Neural cell (in vitro differentiated cells): ENCODE measurements around the gene KDM4B. TPM values are rescaled to one million over a fixed set of nuclear protein-coding genes. Genes with fewer than 3 reads are reported as not detected.

ENCODE experiments used
- H2AFZ ChIP-seq: fragments of 200-600, 300-800 bp; sonication (generic), shearing (Covaris generic); 2 replicates; pipeline ENCODE4 v1.6.0; 2014; ENCODE audit warnings: low read depth, mild to moderate bottlenecking, antibody characterized with exemption, low read length, moderate library complexity
- H3F3A ChIP-seq: fragments of 200-600 bp; shearing (Covaris generic); 2 replicates; pipeline ENCODE4 v1.6.1; 2016; ENCODE audit warnings: mild to moderate bottlenecking, moderate library complexity, mixed read lengths, antibody characterized with exemption, low read length; ENCODE audit not compliant: insufficient read depth, poor library complexity, severe bottlenecking
- H3K27ac ChIP-seq: fragments of 200-600, 300-800 bp; sonication (generic), shearing (Covaris generic); 2 replicates; pipeline ENCODE4 v1.5.1; 2014; ENCODE audit warnings: mild to moderate bottlenecking, low read length, moderate library complexity
- H3K27me3 ChIP-seq: fragments of 300-800, 200-600 bp; sonication (generic), shearing (Covaris generic); 2 replicates; pipeline ENCODE4 v1.6.0; 2014; ENCODE audit warnings: mild to moderate bottlenecking, low read depth, low read length, moderate library complexity; ENCODE audit not compliant: insufficient read depth
- H3K36me3 ChIP-seq: fragments of 300-800, 200-600 bp; sonication (generic), shearing (Covaris generic); 2 replicates; pipeline ENCODE4 v1.5.1; 2014; ENCODE audit warnings: mild to moderate bottlenecking, antibody characterized with exemption, low read length, moderate library complexity; ENCODE audit not compliant: insufficient read depth
- H3K4me2 ChIP-seq: fragments of 300-800, 200-600 bp; sonication (generic), shearing (Covaris generic); 2 replicates; pipeline ENCODE4 v1.6.0; 2014; ENCODE audit warnings: mild to moderate bottlenecking, low read length
- H3K4me3 ChIP-seq: fragments of 300-800, 200-600 bp; sonication (generic), shearing (Covaris generic); 2 replicates; pipeline ENCODE4 v1.5.1; 2014; ENCODE audit warnings: mild to moderate bottlenecking, low read length, moderate library complexity
- H3K79me2 ChIP-seq: fragments of 200-600 bp; shearing (Covaris generic); replicated peaks from 2 replicates; pipeline ENCODE4 v1.6.0; 2014; ENCODE audit warnings: mild to moderate bottlenecking, low read length, moderate library complexity; ENCODE audit not compliant: insufficient read depth
- H3K9ac ChIP-seq: fragments of 300-800, 200-600 bp; sonication (generic), shearing (Covaris generic); 2 replicates; pipeline ENCODE4 v1.6.1; 2016; ENCODE audit warnings: mild to moderate bottlenecking, low read length, mixed read lengths
- H3K9me2 ChIP-seq: fragments of 200-600 bp; shearing (Covaris generic); 2 replicates; pipeline ENCODE4 v1.6.1; 2016; ENCODE audit warnings: mild to moderate bottlenecking, low read length, mixed read lengths; ENCODE audit not compliant: insufficient read depth
- H3K9me3 ChIP-seq: fragments of 200-600, 300-800 bp; sonication (generic), shearing (Covaris generic); 2 replicates; pipeline ENCODE4 v1.6.1; 2016; ENCODE audit warnings: mild to moderate bottlenecking, mixed run types, low read length, moderate library complexity, mixed read lengths
- H4K20me1 ChIP-seq: fragments of 200-600 bp; shearing (Covaris generic); 2 replicates; pipeline ENCODE4 v1.6.1; 2016; ENCODE audit warnings: mild to moderate bottlenecking, mixed run types; ENCODE audit not compliant: insufficient read depth
- CTCF ChIP-seq: fragments of 450-650 bp; IDR thresholded peaks from 2 replicates; pipeline ENCODE4 v1.5.1; 2014; ENCODE audit warnings: antibody characterized with exemption, mild to moderate bottlenecking, moderate library complexity; ENCODE audit not compliant: poor library complexity, severe bottlenecking
- EP300 ChIP-seq: fragments of 450-650 bp; conservative IDR thresholded peaks from 2 replicates; pipeline ENCODE4 v1.6.1; 2014; ENCODE audit warnings: antibody characterized with exemption, mild to moderate bottlenecking, moderate library complexity; ENCODE audit not compliant: poor library complexity, severe bottlenecking
- EZH2 ChIP-seq: fragments of 200-600, 300-800 bp; shearing (Covaris generic), sonication (generic); IDR thresholded peaks from 2 replicates; pipeline ENCODE4 v1.6.1; 2014; ENCODE audit warnings: antibody characterized with exemption, low read length, borderline replicate concordance, mild to moderate bottlenecking; ENCODE audit not compliant: insufficient read depth, poor library complexity, severe bottlenecking
- MXI1 ChIP-seq: fragments of 450-650 bp; conservative IDR thresholded peaks from 2 replicates; pipeline ENCODE4 v1.6.1; 2014; ENCODE audit warnings: antibody characterized with exemption, mild to moderate bottlenecking; ENCODE audit not compliant: poor library complexity, severe bottlenecking
- POLR2AphosphoS5 ChIP-seq: IDR thresholded peaks from 2 replicates; pipeline ENCODE4 v1.6.1; 2012
- RAD21 ChIP-seq: fragments of 450-650 bp; conservative IDR thresholded peaks from 2 replicates; pipeline ENCODE4 v1.6.1; 2014; ENCODE audit warnings: antibody characterized with exemption, mild to moderate bottlenecking, moderate library complexity
- SMC3 ChIP-seq: fragments of 450-650 bp; conservative IDR thresholded peaks from 2 replicates; pipeline ENCODE4 v1.6.1; 2014; ENCODE audit warnings: antibody characterized with exemption, mild to moderate bottlenecking, moderate library complexity; ENCODE audit not compliant: poor library complexity
- TAF1 ChIP-seq: IDR thresholded peaks from 2 replicates; pipeline ENCODE4 v1.6.1; 2012; ENCODE audit warnings: low read depth
- polyA plus RNA-seq: library from polyadenylated mRNA; depleted of rRNA; stranded (reverse); fragments of >200 nt; gene quantifications from 2 replicates; pipeline ENCODE4 v1.2.3, GENCODE V29; 2014
- TF ChIP-seq, protein P1 (sequence below): IDR thresholded peaks from 2 replicates; pipeline ENCODE4 v1.6.1; 2012; ENCODE audit warnings: borderline replicate concordance

Gene KDM4B
- polyA plus RNA-seq, 1 donor from 2014 or later: 19.1 TPM

GRCh38 chr19:5016781-5017180 is 47.9 kb downstream of the KDM4B start:
- no peaks in the 10 kb centered on the region for H3K9me2 ChIP-seq
- peaks cover 26% of the 10 kb centered on the region for H3K79me2 ChIP-seq
- H3K36me3 ChIP-seq: no peaks in the 10 kb centered on the region
- H3K9ac ChIP-seq: no peak overlapping the region
- H3K9me3 ChIP-seq: no peaks in the 10 kb centered on the region
- no peak overlapping the region for H2AFZ ChIP-seq
- no peak overlapping the region for H3K27ac ChIP-seq
- no peaks in the 10 kb centered on the region for H3K27me3 ChIP-seq
- H3F3A ChIP-seq: no peaks in the 10 kb centered on the region
- no peak overlapping the region for H3K4me3 ChIP-seq
- TF ChIP-seq CTCF: no peak
- no peak for TF ChIP-seq EP300
- TF ChIP-seq EZH2: no peak
- TF ChIP-seq POLR2AphosphoS5: no peak
- TF ChIP-seq TAF1: no peak
- TF ChIP-seq SMC3: no peak
- TF ChIP-seq MXI1: no peak
- no peak for TF ChIP-seq RAD21
- TF ChIP-seq, protein P1, sequence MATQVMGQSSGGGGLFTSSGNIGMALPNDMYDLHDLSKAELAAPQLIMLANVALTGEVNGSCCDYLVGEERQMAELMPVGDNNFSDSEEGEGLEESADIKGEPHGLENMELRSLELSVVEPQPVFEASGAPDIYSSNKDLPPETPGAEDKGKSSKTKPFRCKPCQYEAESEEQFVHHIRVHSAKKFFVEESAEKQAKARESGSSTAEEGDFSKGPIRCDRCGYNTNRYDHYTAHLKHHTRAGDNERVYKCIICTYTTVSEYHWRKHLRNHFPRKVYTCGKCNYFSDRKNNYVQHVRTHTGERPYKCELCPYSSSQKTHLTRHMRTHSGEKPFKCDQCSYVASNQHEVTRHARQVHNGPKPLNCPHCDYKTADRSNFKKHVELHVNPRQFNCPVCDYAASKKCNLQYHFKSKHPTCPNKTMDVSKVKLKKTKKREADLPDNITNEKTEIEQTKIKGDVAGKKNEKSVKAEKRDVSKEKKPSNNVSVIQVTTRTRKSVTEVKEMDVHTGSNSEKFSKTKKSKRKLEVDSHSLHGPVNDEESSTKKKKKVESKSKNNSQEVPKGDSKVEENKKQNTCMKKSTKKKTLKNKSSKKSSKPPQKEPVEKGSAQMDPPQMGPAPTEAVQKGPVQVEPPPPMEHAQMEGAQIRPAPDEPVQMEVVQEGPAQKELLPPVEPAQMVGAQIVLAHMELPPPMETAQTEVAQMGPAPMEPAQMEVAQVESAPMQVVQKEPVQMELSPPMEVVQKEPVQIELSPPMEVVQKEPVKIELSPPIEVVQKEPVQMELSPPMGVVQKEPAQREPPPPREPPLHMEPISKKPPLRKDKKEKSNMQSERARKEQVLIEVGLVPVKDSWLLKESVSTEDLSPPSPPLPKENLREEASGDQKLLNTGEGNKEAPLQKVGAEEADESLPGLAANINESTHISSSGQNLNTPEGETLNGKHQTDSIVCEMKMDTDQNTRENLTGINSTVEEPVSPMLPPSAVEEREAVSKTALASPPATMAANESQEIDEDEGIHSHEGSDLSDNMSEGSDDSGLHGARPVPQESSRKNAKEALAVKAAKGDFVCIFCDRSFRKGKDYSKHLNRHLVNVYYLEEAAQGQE: no peak
- H4K20me1 ChIP-seq: peaks cover 3% of the 10 kb centered on the region
- no peak overlapping the region for H3K4me2 ChIP-seq

GRCh38 chr19:5017235-5017634 is 48.3 kb downstream of the KDM4B start:
- H4K20me1 ChIP-seq: peaks cover 1% of the 10 kb centered on the region
- no peak overlapping the region for H3K27ac ChIP-seq
- H3K27me3 ChIP-seq: no peaks in the 10 kb centered on the region
- no peak overlapping the region for H3K4me3 ChIP-seq
- no peak overlapping the region for H3K4me2 ChIP-seq
- TF ChIP-seq, protein P1: no peak
- TF ChIP-seq EZH2: no peak
- no peak for TF ChIP-seq CTCF
- no peak for TF ChIP-seq EP300
- no peak for TF ChIP-seq POLR2AphosphoS5
- no peak for TF ChIP-seq TAF1
- TF ChIP-seq RAD21: no peak
- TF ChIP-seq MXI1: no peak
- TF ChIP-seq SMC3: no peak
- no peaks in the 10 kb centered on the region for H3K9me3 ChIP-seq
- no peak overlapping the region for H2AFZ ChIP-seq
- no peaks in the 10 kb centered on the region for H3K36me3 ChIP-seq
- peaks cover 25% of the 10 kb centered on the region for H3K79me2 ChIP-seq
- H3K9ac ChIP-seq: no peak overlapping the region
- no peaks in the 10 kb centered on the region for H3K9me2 ChIP-seq
- no peaks in the 10 kb centered on the region for H3F3A ChIP-seq
